ENCODE measurements around the gene TTC28.
A peak's percentile ranks its signal among the peaks of the same experiment; 100 is the strongest.

The TTC28 gene

GRCh38 chr22:28462041-28462440 is 217.6 kb downstream of the TTC28 start:
- no peak for TF ChIP-seq NFIC (IDR thresholded peaks at IDR 0.05)
- TF ChIP-seq, protein P1, sequence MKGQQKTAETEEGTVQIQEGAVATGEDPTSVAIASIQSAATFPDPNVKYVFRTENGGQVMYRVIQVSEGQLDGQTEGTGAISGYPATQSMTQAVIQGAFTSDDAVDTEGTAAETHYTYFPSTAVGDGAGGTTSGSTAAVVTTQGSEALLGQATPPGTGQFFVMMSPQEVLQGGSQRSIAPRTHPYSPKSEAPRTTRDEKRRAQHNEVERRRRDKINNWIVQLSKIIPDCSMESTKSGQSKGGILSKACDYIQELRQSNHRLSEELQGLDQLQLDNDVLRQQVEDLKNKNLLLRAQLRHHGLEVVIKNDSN (IDR thresholded peaks at IDR 0.05), result peak; percentile 81

- TF ChIP-seq EGR1 (IDR thresholded peaks at IDR 0.05) (no peak), EP300 (IDR thresholded peaks at IDR 0.05; ENCODE audit: borderline replicate concordance) (no peak), YY1 (IDR thresholded peaks at IDR 0.05; ENCODE audit: low read depth) (no peak), CREB1 (IDR thresholded peaks at IDR 0.05; ENCODE audit: low read depth) (no peak), TCF12 (IDR thresholded peaks at IDR 0.05; ENCODE audit: low read depth) (no peak), FOXM1 (IDR thresholded peaks at IDR 0.05; ENCODE audit: borderline replicate concordance, low read depth) (no peak), MAX (IDR thresholded peaks at IDR 0.05) (no peak), TAF1 (IDR thresholded peaks at IDR 0.05; ENCODE audit: low read depth) (no peak), RAD21 (IDR thresholded peaks at IDR 0.05; ENCODE audit: low read depth) (no peak), ZBTB7A (IDR thresholded peaks at IDR 0.05; ENCODE audit: low read depth) (no peak)
- TF ChIP-seq, protein P1 (IDR thresholded peaks at IDR 0.05), result no peak
- TF ChIP-seq, protein P2, sequence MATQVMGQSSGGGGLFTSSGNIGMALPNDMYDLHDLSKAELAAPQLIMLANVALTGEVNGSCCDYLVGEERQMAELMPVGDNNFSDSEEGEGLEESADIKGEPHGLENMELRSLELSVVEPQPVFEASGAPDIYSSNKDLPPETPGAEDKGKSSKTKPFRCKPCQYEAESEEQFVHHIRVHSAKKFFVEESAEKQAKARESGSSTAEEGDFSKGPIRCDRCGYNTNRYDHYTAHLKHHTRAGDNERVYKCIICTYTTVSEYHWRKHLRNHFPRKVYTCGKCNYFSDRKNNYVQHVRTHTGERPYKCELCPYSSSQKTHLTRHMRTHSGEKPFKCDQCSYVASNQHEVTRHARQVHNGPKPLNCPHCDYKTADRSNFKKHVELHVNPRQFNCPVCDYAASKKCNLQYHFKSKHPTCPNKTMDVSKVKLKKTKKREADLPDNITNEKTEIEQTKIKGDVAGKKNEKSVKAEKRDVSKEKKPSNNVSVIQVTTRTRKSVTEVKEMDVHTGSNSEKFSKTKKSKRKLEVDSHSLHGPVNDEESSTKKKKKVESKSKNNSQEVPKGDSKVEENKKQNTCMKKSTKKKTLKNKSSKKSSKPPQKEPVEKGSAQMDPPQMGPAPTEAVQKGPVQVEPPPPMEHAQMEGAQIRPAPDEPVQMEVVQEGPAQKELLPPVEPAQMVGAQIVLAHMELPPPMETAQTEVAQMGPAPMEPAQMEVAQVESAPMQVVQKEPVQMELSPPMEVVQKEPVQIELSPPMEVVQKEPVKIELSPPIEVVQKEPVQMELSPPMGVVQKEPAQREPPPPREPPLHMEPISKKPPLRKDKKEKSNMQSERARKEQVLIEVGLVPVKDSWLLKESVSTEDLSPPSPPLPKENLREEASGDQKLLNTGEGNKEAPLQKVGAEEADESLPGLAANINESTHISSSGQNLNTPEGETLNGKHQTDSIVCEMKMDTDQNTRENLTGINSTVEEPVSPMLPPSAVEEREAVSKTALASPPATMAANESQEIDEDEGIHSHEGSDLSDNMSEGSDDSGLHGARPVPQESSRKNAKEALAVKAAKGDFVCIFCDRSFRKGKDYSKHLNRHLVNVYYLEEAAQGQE (IDR thresholded peaks at IDR 0.05; ENCODE audit: low read depth), result no peak
Measured at GRCh38 chr22:28454431-28455064, 225.1 kb downstream of the TTC28 start.

GRCh38 chr22:28450109-28450508 is 229.5 kb downstream of the TTC28 start:
- TF ChIP-seq EGR1 (IDR thresholded peaks at IDR 0.05) (no peak), ZBTB7A (IDR thresholded peaks at IDR 0.05; ENCODE audit: low read depth) (no peak), YY1 (IDR thresholded peaks at IDR 0.05; ENCODE audit: low read depth) (no peak), TEAD4 (IDR thresholded peaks at IDR 0.05) (no peak)
- TF ChIP-seq, protein P1 (IDR thresholded peaks at IDR 0.05), result no peak

- TF ChIP-seq, protein P1 (IDR thresholded peaks at IDR 0.05), result no peak
- TF ChIP-seq CEBPB (IDR thresholded peaks at IDR 0.05), result no peak
- TF ChIP-seq MAX (IDR thresholded peaks at IDR 0.05), result no peak
- TF ChIP-seq RAD21 (IDR thresholded peaks at IDR 0.05; ENCODE audit: low read depth), result no peak
- no peak for TF ChIP-seq TEAD4 (IDR thresholded peaks at IDR 0.05)
- TF ChIP-seq TCF12 (IDR thresholded peaks at IDR 0.05; ENCODE audit: low read depth), result no peak
- no peak for TF ChIP-seq CREB1 (IDR thresholded peaks at IDR 0.05; ENCODE audit: low read depth)
- TF ChIP-seq EP300 (IDR thresholded peaks at IDR 0.05; ENCODE audit: borderline replicate concordance), result no peak
- TF ChIP-seq FOXM1 (IDR thresholded peaks at IDR 0.05; ENCODE audit: borderline replicate concordance, low read depth), result no peak
- TF ChIP-seq TAF1 (IDR thresholded peaks at IDR 0.05; ENCODE audit: low read depth), result no peak
- no peak for TF ChIP-seq EGR1 (IDR thresholded peaks at IDR 0.05)
Measured at GRCh38 chr22:28449041-28449440, 230.6 kb downstream of the TTC28 start.

DNA sequence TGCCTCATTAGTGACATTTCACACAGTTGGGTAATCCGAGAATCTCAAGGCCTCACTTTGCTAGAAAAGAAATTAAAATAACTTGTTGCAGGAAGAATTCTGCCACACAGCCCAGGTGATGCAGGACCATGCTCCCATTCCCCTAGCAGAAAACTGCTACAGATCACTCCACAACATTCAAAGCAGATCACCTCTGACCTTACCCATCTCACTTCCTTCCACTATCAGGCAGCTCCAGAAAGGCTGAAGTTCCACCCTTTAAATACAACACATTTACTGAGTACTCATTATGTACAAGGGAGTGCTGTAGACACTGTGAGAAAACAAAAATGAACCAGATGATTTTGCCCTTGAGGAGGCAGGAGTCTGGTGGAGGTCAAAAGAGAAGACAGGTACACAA is 231.0 kb downstream of the TTC28 start:
- TF ChIP-seq EGR1 (IDR thresholded peaks at IDR 0.05) (no peak), CREB1 (IDR thresholded peaks at IDR 0.05; ENCODE audit: low read depth) (no peak), NFIC (IDR thresholded peaks at IDR 0.05) (no peak)
- TF ChIP-seq, protein P1 (IDR thresholded peaks at IDR 0.05), result no peak

DNA sequence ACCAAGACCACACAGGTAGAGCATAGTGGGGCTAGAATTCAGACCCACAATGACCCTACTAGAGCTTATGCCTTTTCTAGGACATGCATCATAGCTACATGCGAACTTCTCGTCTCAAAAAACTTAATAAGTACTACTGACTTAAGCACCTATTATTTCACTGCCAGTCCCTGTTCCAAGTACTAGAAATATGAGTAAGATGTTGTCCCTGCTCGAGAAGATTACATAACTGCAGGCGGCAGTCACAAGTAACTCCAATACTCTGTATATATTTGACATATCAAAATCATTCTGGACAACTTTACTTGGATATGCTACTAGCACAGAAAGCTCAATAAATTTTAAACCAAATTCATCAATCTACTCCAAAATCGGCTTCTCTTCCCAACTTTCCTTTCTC is 235.0 kb downstream of the TTC28 start:
- no peak for TF ChIP-seq NFIC (IDR thresholded peaks at IDR 0.05)
- no peak for TF ChIP-seq TCF12 (IDR thresholded peaks at IDR 0.05; ENCODE audit: low read depth)
- no peak for TF ChIP-seq RAD21 (IDR thresholded peaks at IDR 0.05; ENCODE audit: low read depth)
- no peak for TF ChIP-seq TAF1 (IDR thresholded peaks at IDR 0.05; ENCODE audit: low read depth)
- no peak for TF ChIP-seq CEBPB (IDR thresholded peaks at IDR 0.05)
- TF ChIP-seq EGR1 (IDR thresholded peaks at IDR 0.05), result no peak
- no peak for TF ChIP-seq ZBTB7A (IDR thresholded peaks at IDR 0.05; ENCODE audit: low read depth)
- TF ChIP-seq, protein P2 (IDR thresholded peaks at IDR 0.05; ENCODE audit: low read depth), result no peak
- TF ChIP-seq, protein P1 (IDR thresholded peaks at IDR 0.05), result no peak
- TF ChIP-seq YY1 (IDR thresholded peaks at IDR 0.05; ENCODE audit: low read depth), result no peak
- TF ChIP-seq MAX (IDR thresholded peaks at IDR 0.05), result no peak
- TF ChIP-seq TEAD4 (IDR thresholded peaks at IDR 0.05), result no peak
- TF ChIP-seq FOXM1 (IDR thresholded peaks at IDR 0.05; ENCODE audit: borderline replicate concordance, low read depth), result no peak
- no peak for TF ChIP-seq CREB1 (IDR thresholded peaks at IDR 0.05; ENCODE audit: low read depth)
- TF ChIP-seq EP300 (IDR thresholded peaks at IDR 0.05; ENCODE audit: borderline replicate concordance), result no peak
